ENCODE measurements around the gene RHAG. TPM values are rescaled to one million over a fixed set of nuclear protein-coding genes. Genes with fewer than 3 reads are reported as not detected.

The RHAG gene
- total RNA-seq, 1 experiment from 2014 or later, result 0.57 TPM

DNA sequence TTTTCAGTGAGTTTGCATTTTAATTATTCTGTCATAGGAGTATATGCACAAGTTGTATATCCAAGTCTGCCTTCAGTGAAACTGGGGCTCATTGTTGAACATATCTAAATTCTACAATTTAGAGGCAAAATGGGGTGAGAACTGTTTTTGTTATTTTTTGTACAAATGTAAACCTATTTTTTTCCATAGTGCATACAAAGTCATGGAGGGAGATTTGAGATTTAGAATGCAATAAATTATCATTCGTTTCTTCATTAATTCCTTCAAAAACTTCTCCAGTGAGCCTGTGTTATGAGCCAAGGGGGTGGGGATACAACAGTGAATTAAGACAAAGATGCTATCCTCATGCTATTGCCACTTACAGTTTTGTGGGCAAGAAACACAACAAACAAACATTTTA, 29.8 kb upstream of the RHAG start:
- no peak overlapping the region for H3K9ac ChIP-seq (ENCODE audit: low read length)
- BruUV-seq (replicated peaks), result no TSS peak
- CTCF ChIA-PET, result no interaction called here
- no peaks in the 10 kb centered on the region for H3K27me3 ChIP-seq (ENCODE audit: insufficient read depth, low read length)
- POLR2A ChIA-PET, result no interaction called here
- no peak for ATAC-seq
- H3K9me2 ChIP-seq (ENCODE audit: insufficient read depth), result no peaks in the 10 kb centered on the region
- H3K4me3 ChIP-seq (replicated peaks in 1 of 2; ENCODE audit: low read depth in 1 of 2, low read length in 2 of 2), result no peak overlapping the region
- no peak for TF ChIP-seq SP1 (IDR thresholded peaks at IDR 0.05; ENCODE audit: low read depth)
- no peaks in the 10 kb centered on the region for H3K4me1 ChIP-seq (ENCODE audit: control insufficient read depth in 1 of 2, insufficient read depth in 2 of 2, low read length in 2 of 2)
- H3K27ac ChIP-seq (ENCODE audit: low read depth, low read length), result no peak overlapping the region
- H3K36me3 ChIP-seq (ENCODE audit: control insufficient read depth in 1 of 2, insufficient read depth in 2 of 2, low read length in 2 of 2), result no peaks in the 10 kb centered on the region
- no peaks in the 10 kb centered on the region for H3K9me3 ChIP-seq (ENCODE audit: control insufficient read depth in 1 of 2, insufficient read depth in 1 of 2, low read depth in 1 of 2, low read length in 2 of 2)
- no peak for DNase-seq (ENCODE audit: low read depth, low spot score)
- no peak overlapping the region for H2AFZ ChIP-seq (ENCODE audit: low read depth, low read length, poor library complexity, severe bottlenecking)
- H4K20me1 ChIP-seq (ENCODE audit: insufficient read depth), result no peaks in the 10 kb centered on the region
- no peaks in the 10 kb centered on the region for H3K79me2 ChIP-seq (ENCODE audit: insufficient read depth, low read length)
- RAD21 ChIA-PET (ENCODE audit: low non-redundant PET in 1 of 2, low total read pairs in 2 of 2, uncharacterized antibody in 2 of 2, unreplicated experiment in 2 of 2), result no interaction called here
- H3K4me2 ChIP-seq (ENCODE audit: low read length), result no peak overlapping the region
- intact Hi-C loops (cut with micrococcal nuclease), result no loop called here

DNA sequence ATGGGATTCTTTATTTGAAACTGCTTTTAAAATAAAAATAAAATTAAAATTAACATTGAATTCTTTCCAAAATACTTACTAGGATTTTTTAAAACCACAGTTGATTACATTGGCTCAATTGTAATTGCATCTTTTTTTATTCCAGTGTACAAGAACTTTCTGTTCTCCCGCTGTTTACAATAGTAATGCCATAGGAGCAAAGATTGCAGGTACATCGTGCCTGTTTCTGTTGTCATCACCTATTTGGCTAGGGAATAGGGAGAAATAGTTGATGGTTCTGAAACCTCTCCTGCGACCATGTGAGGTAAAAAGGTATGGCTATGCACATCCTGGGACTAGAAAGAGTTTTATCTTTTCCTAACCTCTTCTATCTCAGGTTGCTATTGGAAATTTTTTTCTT, 28.2 kb upstream of the RHAG start:
- RAD21 ChIA-PET (ENCODE audit: low non-redundant PET in 1 of 2, low total read pairs in 2 of 2, uncharacterized antibody in 2 of 2, unreplicated experiment in 2 of 2), result no interaction called here
- intact Hi-C loops (cut with micrococcal nuclease), result no loop called here
- TF ChIP-seq CBX3 (IDR thresholded peaks at IDR 0.05; ENCODE audit: low read depth) (no peak), ZNF274 (IDR thresholded peaks at IDR 0.05; ENCODE audit: low read depth, low read length) (no peak), JUND (IDR thresholded peaks at IDR 0.05) (no peak), RAD21 (IDR thresholded peaks at IDR 0.05; ENCODE audit: low read depth) (no peak), ELF1 (IDR thresholded peaks at IDR 0.05; ENCODE audit: borderline replicate concordance, low read depth) (no peak), FOSL1 (IDR thresholded peaks at IDR 0.05; ENCODE audit: low read depth) (no peak), SRF (IDR thresholded peaks at IDR 0.05; ENCODE audit: low read depth) (no peak), EZH2phosphoT487 (IDR thresholded peaks at IDR 0.05; ENCODE audit: borderline replicate concordance) (no peak), YY1 (IDR thresholded peaks at IDR 0.05; ENCODE audit: extremely low read depth, insufficient replicate concordance, low read depth, low read length) (no peak), EGR1 (IDR thresholded peaks at IDR 0.05; ENCODE audit: low read depth) (no peak), CEBPB (IDR thresholded peaks at IDR 0.05; ENCODE audit: low read depth) (no peak), SP1 (IDR thresholded peaks at IDR 0.05; ENCODE audit: low read depth) (no peak), ZFX (IDR thresholded peaks at IDR 0.05) (no peak), POLR2AphosphoS5 (IDR thresholded peaks at IDR 0.05; ENCODE audit: low read depth, low read length) (no peak), TCF7L2 (IDR thresholded peaks at IDR 0.05; ENCODE audit: borderline replicate concordance, extremely low read depth, insufficient read depth, insufficient read length) (no peak)
- TF ChIP-seq, protein P1, sequence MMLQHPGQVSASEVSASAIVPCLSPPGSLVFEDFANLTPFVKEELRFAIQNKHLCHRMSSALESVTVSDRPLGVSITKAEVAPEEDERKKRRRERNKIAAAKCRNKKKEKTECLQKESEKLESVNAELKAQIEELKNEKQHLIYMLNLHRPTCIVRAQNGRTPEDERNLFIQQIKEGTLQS (IDR thresholded peaks at IDR 0.05), result no peak
- TF ChIP-seq, protein P2, sequence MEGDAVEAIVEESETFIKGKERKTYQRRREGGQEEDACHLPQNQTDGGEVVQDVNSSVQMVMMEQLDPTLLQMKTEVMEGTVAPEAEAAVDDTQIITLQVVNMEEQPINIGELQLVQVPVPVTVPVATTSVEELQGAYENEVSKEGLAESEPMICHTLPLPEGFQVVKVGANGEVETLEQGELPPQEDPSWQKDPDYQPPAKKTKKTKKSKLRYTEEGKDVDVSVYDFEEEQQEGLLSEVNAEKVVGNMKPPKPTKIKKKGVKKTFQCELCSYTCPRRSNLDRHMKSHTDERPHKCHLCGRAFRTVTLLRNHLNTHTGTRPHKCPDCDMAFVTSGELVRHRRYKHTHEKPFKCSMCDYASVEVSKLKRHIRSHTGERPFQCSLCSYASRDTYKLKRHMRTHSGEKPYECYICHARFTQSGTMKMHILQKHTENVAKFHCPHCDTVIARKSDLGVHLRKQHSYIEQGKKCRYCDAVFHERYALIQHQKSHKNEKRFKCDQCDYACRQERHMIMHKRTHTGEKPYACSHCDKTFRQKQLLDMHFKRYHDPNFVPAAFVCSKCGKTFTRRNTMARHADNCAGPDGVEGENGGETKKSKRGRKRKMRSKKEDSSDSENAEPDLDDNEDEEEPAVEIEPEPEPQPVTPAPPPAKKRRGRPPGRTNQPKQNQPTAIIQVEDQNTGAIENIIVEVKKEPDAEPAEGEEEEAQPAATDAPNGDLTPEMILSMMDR (IDR thresholded peaks at IDR 0.05 in 2 of 3, conservative IDR thresholded peaks at IDR 0.05 in 1 of 3; ENCODE audit: borderline replicate concordance in 1 of 3, insufficient read depth in 1 of 3, low read depth in 2 of 3, low read length in 2 of 3), result no peak
- TF ChIP-seq, protein P3, sequence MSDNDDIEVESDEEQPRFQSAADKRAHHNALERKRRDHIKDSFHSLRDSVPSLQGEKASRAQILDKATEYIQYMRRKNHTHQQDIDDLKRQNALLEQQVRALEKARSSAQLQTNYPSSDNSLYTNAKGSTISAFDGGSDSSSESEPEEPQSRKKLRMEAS (IDR thresholded peaks at IDR 0.05), result no peak

More for the DNA sequence above, 28.2 kb upstream of the RHAG start:
- Histone ChIP-seq H4K20me1 (ENCODE audit: insufficient read depth) (no peaks in the 10 kb centered on the region), H3K4me2 (ENCODE audit: low read length) (no peak overlapping the region), H3K27me3 (ENCODE audit: insufficient read depth, low read length) (no peaks in the 10 kb centered on the region), H3K9me2 (ENCODE audit: insufficient read depth) (no peaks in the 10 kb centered on the region), H3K4me3 (replicated peaks in 1 of 2; ENCODE audit: low read depth in 1 of 2, low read length in 2 of 2) (no peak overlapping the region), H3K9ac (ENCODE audit: low read length) (no peak overlapping the region), H3K79me2 (ENCODE audit: insufficient read depth, low read length) (no peaks in the 10 kb centered on the region), H3K36me3 (ENCODE audit: control insufficient read depth in 1 of 2, insufficient read depth in 2 of 2, low read length in 2 of 2) (no peaks in the 10 kb centered on the region), H3K9me3 (ENCODE audit: control insufficient read depth in 1 of 2, insufficient read depth in 1 of 2, low read depth in 1 of 2, low read length in 2 of 2) (no peaks in the 10 kb centered on the region), H2AFZ (ENCODE audit: low read depth, low read length, poor library complexity, severe bottlenecking) (no peak overlapping the region), H3K27ac (ENCODE audit: low read depth, low read length) (no peak overlapping the region), H3K4me1 (ENCODE audit: control insufficient read depth in 1 of 2, insufficient read depth in 2 of 2, low read length in 2 of 2) (no peaks in the 10 kb centered on the region)
- POLR2A ChIA-PET, result no interaction called here
- BruUV-seq (replicated peaks), result no TSS peak
- no peak for ATAC-seq
- CTCF ChIA-PET, result no interaction called here
- no peak for DNase-seq (ENCODE audit: low read depth, low spot score)
